HG02840 (cell line): ENCODE data around the gene EGFR.

Source experiments
- ATAC-seq: cut with Tn5 transposase; IDR thresholded peaks from one replicate; pipeline ENCODE4 v1.9.1; 2021; ENCODE audit warnings: mild to moderate bottlenecking, moderate library complexity, moderate number of reproducible peaks; ENCODE audit not compliant: unreplicated experiment, low FRiP score

The EGFR gene

GRCh38 chr7:55094092-55094690, 75.4 kb downstream of the EGFR start:
- no peak for ATAC-seq

- ATAC-seq: no peak
These were observed 76.9 kb downstream of the EGFR start for GRCh38 chr7:55095672-55096071.

- ATAC-seq: no peak
These were observed 77.5 kb downstream of the EGFR start for GRCh38 chr7:55096323-55096722.

- ATAC-seq: no peak
These were observed 78.3 kb downstream of the EGFR start for GRCh38 chr7:55097100-55097499.

GRCh38 chr7:55099066-55099820, 80.4 kb downstream of the EGFR start:
- ATAC-seq: no peak

- no peak for ATAC-seq
These were observed 81.2 kb downstream of the EGFR start for GRCh38 chr7:55099821-55100543.

- no peak for ATAC-seq
These were observed 81.9 kb downstream of the EGFR start for GRCh38 chr7:55100544-55101327.

- no peak for ATAC-seq
These were observed 82.5 kb downstream of the EGFR start for GRCh38 chr7:55101359-55101758.

- no peak for ATAC-seq
These were observed 85.3 kb downstream of the EGFR start for GRCh38 chr7:55104123-55104522.

- ATAC-seq: no peak
These were observed 86.1 kb downstream of the EGFR start for GRCh38 chr7:55104712-55105433.

GRCh38 chr7:55105952-55106351, 87.1 kb downstream of the EGFR start:
- no peak for ATAC-seq

GRCh38 chr7:55107946-55108345, 89.1 kb downstream of the EGFR start:
- ATAC-seq: no peak

- ATAC-seq: no peak
These were observed 89.6 kb downstream of the EGFR start for GRCh38 chr7:55108401-55108800.

- ATAC-seq: no peak
These were observed 90.0 kb downstream of the EGFR start for GRCh38 chr7:55108818-55109217.

GRCh38 chr7:55109404-55110167, 90.8 kb downstream of the EGFR start:
- no peak for ATAC-seq

GRCh38 chr7:55110282-55110992, 91.6 kb downstream of the EGFR start:
- ATAC-seq: no peak

- ATAC-seq: no peak
These were observed 92.2 kb downstream of the EGFR start for GRCh38 chr7:55110993-55111361.

GRCh38 chr7:55112056-55112455, 93.2 kb downstream of the EGFR start:
- no peak for ATAC-seq
